NCI-H524 treated with DMSO at 0.1 percent for 48 hours (cell line): Measurements from ENCODE around the gene ISY1.
"Not testable (repeated sequence)": the region's sequence is repeated elsewhere in the genome, so short reads cannot be mapped to it uniquely, and the experiment has no call there.

ENCODE experiments used
- DNase-seq: peaks from one replicate; lab custom pipeline; 2025; lab: John Stamatoyannopoulos, UW

ISY1 gene

DNA sequence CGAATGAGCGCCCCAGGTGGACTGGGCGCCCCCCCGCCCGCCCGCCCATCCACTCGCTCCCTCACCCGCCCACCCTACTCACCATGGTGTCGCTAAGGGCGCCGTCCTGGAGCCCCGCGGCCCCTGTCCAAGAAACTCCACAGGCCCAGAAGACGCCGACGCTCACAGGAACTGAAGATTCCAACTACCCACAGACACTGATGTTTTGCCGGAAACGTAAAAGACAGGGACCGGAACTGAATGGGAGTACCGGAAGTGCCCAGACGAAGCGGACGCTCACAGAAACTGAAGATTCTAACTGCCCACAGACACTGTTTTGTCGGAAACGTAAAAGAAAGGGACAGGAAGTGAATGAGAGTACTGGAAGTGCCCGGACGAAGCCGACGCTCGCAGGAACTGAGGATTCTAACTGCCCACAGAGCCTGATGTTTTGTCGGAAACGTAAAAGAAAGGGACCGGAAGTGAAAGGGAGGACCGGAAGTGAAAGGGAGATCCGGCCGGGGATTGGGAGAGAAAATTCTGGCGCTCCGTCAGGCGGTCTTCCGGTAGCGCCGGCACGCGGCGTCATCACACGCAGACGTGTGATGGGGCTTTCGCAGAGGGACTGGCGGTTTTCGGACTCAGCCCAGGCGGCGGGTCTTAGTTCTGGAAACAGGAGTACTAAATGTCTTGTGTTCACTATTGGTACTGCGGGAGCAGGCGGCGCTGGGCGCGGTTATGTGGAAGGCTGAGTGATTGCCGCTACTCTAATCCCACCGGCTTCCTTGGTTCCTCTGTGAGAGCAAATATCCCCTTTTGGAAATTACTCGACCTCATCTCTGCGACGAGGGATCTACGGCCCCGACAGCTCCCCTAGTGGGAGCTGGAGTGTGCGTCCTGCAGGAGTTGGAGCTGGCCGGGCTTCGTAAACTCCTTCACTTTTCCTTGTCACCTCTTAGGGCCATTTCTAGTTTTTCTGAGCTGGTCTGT is at the start of gene ISY1:
Gene ISY1 (minus strand): TSS at position 173 of the 969 bp plus-strand sequence. CDS start 88 bp downstream, at position 85.
- peak; percentile 97 for DNase-seq

DNA sequence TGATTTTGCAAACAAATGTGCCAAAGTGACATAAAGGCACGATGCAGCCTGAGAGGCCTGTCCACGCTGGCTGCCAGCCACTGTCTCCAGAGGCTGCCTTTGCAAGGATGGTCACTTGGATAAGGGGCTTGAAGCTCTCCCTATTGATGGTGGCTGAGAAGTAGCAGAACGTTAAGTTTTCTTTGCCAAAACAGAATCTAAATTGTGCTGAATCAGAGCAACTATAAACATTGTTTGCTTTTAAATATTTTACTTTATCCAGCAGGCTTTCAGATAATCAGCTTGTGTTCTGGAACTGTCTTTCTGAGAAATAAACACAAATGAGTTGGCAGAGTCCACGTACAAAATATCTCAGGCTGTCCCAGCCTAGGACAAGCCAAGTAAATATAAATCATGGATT is 46.6 kb upstream of the ISY1 start:
- DNase-seq: no peak

DNA sequence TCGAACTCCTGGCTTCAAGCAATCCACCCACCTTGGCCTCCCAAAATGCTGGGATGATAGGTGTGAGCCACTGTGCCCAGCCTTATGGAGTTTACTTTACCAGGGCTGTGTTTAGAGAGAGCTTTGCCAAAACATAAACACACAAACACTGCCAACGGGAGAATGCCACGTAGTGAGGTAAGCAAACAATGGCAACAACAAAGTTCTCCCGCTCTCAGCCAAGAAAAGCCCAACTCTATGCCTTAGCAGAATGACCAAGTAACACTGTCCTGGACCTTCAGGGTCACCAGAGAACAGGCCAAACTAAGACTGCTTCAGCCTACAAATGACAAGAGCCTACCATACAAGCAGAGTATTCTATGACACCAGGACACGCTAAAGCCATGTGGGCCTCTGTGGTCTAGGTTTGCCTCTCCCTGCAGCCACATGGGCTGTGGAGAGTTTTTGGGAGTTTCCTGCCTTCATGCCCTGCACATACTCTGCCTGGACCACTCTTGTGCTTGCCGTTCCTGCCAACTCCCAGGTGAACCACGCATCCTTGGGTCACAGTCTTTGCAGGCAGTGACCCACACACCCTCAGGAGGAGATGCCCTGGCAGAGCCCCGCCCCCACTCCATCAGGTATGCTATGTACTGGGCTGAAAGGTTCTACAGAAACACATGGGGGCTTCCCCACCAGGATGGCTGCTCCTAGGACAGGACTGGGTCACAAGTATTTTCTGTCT is 44.4 kb upstream of the ISY1 start:
- DNase-seq: no peak

DNA sequence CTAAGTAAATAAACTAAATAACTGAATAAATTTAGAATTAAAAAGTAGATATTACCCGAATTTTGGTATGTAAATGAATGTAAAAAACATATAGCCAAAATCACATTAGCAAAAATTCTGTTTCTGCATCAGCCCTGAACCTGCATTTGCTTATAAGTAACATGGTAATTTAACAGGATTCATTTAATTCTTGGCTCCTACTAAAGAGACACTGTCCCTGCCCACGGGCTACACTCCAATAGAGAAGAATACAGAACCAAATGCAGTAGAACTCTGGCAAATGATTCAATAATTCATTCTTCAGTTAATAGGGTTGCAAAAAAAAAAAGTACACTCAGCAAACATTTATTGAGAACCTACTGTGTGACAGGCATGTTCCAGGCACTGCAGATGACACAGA is 43.6 kb upstream of the ISY1 start:
- no peak for DNase-seq

DNA sequence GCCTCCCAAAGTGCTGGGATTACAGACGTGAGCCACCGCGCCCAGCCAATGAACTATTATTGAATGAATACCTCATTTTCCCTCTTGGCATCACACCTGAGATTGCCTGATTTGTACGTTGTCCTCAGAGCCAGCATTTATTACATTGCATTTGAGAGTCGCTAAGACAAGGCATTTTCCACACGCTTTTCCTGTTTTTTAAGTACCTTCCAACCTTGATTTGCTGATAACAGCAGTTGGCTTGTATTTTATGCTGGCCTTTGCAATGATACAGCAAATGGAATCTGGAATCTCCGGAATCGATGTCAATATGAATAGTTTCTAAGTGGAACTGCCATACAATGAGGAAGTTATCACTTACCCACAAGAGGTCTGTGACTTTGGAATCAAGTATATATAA is 38.5 kb upstream of the ISY1 start:
- DNase-seq: no peak

DNA sequence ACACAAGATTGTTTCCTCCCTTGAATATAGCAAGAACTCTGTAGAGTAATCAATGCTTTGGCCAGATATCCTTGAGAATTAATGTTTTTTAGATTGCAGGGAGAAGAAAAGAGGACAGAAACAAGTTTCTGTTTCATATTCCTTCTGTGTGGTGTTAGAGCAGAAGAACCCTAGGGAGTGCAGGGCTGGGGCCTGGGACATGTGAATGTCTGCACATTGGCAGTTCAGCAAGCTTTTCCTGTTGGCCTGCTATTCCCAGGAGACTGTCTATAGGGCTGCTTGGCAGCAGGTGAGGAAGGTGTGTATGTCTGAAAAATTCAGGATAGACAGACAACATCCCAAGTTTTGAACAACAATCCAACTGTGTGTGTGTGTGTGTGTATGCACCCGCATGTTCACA is 36.5 kb upstream of the ISY1 start:
- no peak for DNase-seq

DNA sequence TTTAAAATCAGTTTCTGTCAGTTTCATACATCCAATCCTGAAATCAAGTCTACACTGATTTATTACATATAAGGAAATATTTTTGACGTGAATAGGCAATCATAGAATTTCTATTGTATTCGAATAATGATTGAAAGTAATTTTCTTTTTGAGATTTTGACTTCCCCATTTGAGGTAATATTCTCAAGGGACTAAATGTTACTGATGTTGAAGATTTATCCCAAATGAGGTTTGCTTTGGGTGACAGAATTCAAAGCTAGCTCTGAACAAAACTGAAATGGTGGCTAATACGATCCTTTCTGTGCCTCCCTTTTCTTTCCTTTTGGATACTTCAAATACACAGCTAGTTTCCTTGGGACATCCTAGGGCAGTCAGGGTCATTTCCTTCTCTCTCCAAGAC is 35.7 kb upstream of the ISY1 start:
- no peak for DNase-seq

DNA sequence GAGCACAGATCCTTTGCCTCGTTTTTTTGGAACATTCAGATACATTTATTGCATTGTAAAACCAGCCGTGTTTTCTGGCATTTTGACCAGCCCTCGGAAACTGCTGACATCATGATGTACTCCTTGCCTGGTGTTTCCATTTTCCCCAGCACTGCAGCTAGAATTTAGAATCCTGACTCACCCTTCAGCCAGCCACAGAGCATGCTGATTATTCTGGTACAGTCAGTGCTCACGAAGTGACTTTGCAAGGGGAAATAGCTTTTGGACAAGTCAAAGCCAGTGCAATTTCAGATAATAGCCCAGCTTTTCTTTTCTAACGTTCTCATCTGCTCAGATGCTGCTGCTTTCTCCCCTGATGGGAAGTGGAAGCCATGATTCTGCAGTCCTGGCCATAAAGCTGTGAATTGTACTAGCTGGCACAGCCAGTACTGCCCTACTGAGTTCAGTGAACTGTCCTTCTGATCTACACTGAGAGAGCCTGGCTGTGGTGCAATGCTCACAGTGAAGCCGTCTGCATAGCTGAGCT is 34.9 kb upstream of the ISY1 start:
- no peak for DNase-seq

DNA sequence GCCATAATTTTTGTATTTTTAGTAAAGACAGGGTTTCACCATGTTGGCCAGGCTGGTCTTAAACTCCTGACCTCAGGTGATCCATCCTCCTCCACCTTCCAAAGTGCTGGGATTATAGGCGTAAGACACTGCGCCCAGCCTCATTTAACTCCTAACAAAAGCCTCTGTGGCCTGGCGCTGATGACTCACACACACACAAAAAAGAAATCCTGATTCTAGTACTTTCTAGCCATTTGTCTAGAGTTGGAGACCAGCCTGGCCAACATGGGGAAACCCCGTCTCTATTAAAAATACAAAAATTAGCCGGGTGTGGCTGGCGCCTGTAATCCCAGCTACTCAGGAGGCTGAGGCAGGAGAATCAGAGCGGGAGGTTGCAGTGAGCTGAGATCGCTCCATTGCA is 28.9 kb upstream of the ISY1 start:
- DNase-seq: not testable (repeated sequence)

DNA sequence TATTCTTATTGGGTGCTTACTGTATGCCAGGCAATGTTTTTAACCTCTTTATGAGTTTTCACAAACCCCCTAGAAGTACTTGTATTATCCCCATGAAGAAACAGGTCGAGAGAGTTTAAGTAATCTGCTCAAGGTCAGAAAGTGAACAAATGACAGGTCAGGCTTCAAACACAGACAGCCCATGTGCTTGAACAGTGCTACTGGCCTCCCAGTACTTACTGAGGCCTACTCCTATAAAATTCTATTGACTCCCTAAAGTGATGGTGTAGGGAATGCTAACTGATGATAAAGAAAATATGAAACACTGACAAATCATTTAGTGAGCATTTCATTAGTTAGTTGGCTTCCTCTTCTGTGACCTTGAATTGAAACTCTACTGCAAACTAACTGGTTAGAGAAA is 27.0 kb upstream of the ISY1 start:
- DNase-seq: no peak

DNA sequence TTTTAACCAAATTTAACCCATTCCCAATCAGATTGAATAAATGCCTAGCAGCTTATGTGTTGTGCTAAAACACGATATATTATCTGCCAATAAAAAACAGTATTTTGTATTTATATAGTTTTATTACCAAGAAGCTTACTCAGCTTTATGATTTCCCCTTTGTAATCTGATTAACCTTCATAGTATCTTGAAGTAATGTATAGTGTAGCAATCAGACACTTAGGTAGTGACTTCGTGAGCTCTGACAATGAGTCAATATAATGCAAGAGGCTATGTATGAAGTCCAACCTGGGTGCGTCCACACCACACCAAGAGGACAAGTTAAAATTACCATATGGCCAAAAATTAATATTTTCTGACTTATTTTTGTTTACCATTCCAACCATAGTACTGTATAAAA is 24.9 kb upstream of the ISY1 start:
- no peak for DNase-seq

DNA sequence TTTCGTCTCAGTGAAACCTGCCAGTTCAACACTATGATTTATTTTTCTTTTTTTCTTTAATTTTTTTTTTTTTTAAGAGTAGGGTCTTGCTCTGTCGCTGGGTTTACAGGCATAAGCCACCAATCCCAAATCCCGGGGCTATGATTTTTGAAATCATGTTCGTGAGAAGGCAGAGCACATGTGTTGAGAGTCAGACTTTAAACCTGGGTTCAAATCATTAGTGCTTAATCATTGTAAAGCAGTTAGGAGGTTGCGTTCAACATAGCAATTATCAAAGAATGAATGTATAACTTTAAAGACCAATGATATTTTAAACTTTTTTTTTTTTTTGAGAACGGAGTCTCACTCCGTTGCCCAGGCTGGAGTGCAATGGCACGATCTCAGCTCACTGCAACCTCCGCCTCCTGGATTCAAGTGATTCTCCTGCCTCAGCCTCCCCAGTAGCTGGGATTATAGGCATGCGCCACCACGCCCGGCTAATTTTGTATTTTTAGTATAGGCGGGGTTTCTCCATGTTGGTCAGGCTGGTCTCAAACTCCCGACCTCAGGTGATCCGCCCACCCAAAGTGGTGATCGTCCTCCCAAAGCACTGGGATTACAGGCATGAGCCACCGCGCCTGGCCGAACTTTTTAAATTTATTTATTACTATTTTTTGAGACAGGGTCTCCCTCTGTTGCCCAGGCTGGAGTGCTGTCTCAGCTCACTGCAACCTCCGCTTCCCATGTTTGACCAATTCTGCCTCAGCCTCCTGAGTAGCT is 24.1 kb upstream of the ISY1 start:
- DNase-seq: not testable (repeated sequence)

DNA sequence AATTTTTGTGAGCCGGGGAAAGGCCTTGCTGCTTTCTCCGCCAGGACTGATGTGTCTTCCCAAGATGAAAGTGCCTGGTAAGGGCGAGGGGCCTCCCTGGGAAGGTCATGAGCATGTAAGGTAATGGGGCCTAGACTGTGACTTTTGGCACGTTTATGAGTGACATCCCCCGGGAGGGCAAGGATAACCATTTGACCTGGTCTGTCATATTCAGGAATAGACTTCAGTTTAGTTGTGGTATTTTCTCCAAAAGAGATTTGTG is 23.5 kb upstream of the ISY1 start:
- no peak for DNase-seq

DNA sequence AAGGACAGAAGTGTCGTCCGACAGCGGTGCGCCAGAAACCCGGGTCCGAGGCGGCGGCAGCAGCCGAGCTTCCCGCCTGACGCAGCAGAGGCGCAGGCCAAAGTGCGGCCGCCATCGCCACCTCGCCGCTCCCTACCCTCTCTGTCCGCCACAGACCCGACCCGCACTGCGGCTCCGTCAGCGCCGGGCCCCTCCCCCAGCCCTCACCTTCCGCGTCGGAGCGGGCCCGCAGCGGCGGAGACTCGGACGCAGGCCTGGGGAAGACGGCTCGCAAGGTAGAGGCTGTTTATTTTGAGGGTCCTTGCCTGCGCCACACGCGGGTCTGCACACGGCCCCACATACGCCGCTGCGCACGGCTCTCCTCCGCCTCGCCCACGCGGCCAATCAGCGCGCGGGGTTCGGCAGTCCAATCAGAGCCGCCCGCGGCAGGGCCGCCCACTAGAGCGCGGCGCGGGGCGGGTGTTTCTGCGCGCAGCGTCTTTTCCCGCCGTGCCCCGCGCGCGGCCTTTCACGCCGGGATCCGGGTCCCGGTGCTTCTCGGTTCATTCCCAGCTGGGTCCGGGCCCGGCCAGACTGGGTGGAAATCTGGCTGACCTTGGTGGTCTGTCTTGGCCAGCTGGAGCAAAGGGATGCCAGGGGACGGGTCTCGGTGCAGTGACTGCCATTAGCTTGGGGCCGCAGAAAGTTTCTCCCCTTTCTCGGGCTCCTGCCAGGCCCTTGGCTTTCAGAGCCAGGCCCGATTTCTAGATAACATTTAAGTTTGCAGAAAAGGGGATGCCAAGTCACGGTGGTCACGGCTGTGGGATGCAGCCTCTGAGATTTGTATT is 22.9 kb upstream of the ISY1 start, which contains the start of gene CNBP:
Gene CNBP (minus strand): TSS at position 328 of the 827 bp plus-strand sequence. CDS start 12,139 bp downstream, outside the sequence.
- DNase-seq: peak; percentile 73

DNA sequence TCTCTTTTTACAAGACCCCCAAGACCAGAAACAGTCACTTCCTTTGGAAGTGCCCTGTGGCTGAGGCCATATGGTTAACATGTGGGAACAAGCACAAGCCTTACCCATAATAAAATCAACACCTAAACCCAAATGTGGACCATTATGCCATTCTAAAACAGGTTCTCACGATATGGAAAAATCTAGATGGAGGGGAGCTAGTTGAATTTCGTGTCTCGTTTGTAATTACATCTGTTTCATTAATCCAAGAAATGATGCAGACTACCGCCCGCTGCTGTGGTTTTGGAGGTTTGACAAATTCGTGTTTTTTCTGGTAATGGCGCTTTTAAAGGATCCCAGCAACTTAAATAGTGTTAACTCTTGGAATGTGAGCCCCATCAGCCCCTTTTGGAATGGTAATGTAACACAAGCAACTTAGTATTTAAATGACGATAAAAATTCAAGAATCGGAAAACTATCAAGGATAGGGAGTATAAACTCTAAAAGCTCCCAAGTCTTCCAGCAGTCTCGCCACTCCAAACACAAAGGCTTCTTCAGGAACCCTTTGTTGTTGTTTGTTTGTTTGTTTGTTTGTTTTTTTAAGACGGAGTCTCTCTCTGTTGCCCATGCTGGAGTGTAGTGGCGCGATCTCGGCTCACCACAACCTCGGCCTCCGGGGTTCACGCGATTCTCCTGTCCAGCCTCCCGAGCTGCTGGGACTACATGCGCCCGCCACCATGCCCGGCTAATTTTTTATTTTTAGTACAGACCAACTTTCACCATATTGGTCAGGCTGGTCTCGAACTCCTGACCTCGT is 21.7 kb upstream of the ISY1 start:
- DNase-seq: no peak

DNA sequence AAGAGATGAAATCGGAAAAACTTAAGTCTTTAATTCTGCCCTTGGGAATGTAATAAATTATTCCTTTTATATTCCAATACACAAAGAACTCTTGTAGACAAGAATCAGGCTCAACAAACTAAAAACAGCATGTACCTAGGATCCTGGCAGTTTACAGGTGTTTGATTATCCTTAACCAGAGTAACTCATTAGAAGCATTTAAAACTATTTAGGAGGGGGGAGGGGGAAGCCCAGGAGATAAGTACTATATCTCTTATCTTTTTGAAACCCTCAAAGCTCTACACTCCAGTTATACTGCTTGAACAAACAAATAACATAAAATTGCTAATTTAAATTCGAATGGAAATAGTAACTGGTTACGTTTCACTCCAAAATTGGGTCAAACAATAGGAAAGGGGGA is 21.0 kb upstream of the ISY1 start:
- no peak for DNase-seq

DNA sequence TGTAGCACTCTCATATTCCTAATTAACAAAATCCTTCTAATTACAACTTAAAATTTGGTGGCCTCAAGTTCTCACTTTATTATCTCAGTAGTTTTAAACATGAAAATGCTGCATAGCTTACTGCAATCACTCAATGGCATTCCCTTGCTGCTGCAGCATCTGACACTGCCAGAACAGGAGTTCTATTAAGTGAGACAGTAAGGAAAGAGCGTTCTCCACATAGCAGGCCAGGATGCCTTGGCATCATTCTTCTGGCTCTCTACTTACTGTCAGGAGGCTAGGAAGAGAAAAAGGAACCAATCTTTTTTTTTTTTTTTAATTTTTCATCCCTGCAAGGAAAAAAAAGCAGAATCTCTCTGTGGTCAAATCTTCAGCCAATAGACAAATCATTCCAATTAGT is 19.6 kb upstream of the ISY1 start:
- DNase-seq: no peak

DNA sequence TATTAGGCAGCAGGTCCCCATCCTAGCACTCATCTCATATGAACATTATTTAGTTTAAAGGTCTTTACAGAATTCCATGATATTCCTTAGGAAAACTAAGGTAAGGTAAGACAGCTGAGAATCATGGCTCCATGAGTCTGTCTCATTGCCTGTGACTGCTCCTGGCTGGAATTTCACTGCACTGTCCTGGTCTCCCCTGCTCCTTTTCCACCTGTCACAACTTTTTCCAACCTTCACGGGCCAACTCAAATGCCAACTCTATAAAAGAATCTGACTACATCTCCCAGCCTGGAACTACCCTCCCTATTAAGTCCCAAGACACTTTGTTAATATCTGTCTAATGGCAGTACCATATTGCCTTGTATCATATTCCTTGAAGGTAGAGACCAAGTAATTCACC is 15.2 kb upstream of the ISY1 start:
- no peak for DNase-seq

DNA sequence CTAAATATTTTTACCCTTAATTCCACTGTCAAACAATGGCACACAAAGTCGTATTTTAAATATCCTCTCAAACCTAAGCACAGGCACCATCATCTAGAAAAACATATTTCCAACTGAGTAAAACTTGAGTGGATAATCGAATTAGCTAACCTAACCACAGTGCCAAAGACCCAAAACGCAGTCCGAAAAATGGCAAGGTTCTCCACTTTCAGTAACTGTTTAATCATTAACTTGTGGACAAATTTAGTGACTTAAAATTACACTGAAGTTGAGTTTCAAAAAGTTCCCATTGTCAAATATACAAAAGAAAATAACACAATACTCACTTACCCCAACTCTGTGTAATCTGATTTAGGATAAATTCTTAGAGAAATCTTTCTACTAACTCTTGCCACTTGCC is 12.9 kb upstream of the ISY1 start:
- DNase-seq: no peak

DNA sequence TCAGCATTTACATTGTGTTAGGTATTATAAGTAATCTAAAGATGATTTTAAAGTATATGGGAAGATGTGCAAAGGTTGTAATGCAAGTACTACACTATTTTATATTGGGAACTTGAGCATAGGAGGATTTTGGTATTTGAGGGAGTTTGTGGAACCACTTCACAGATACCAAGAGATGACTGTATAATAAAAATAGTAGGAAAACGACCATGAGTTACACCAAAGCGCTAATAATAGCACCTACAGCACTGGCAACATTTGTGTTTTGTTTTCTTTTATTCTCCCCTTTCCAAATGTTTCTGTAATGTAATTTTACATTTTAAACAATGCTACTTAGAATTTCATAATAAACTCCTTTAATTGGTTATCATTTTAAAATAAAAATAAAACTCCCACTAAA is 12.3 kb upstream of the ISY1 start:
- DNase-seq: no peak
